Cardiac fibroblast (primary cell): ENCODE measurements around the gene USP2.

Source experiments
- DNase-seq, 2 donors: peaks; one replicate each; pipeline versions ENCODE4 v3.0.0 to v3.0.0-alpha.2; 2010; ENCODE audit warnings: low read depth in 2 of 2
- H3K4me3 ChIP-seq, 2 donors: replicated peaks in 1 of 2; 1 replicate in 1 of 2; 2 replicates in 1 of 2; pipeline ENCODE4 v1.5.1; 2011; ENCODE audit warnings: low read depth in 2 of 2, low read length in 2 of 2, mild to moderate bottlenecking in 2 of 2, moderate library complexity in 1 of 2
- TF ChIP-seq, protein P1 (sequence below): IDR thresholded peaks from one replicate; pipeline ENCODE4 v1.5.1; 2011; ENCODE audit warnings: low read depth, mild to moderate bottlenecking, low read length, inconsistent platforms

USP2 gene

GRCh38 chr11:119381181-119381988, at the start of gene USP2:
Gene USP2, minus strand, starts transcription at chr11:119381690. Its CDS starts 8,210 bp downstream, at chr11:119373480.
- TF ChIP-seq, protein P1, sequence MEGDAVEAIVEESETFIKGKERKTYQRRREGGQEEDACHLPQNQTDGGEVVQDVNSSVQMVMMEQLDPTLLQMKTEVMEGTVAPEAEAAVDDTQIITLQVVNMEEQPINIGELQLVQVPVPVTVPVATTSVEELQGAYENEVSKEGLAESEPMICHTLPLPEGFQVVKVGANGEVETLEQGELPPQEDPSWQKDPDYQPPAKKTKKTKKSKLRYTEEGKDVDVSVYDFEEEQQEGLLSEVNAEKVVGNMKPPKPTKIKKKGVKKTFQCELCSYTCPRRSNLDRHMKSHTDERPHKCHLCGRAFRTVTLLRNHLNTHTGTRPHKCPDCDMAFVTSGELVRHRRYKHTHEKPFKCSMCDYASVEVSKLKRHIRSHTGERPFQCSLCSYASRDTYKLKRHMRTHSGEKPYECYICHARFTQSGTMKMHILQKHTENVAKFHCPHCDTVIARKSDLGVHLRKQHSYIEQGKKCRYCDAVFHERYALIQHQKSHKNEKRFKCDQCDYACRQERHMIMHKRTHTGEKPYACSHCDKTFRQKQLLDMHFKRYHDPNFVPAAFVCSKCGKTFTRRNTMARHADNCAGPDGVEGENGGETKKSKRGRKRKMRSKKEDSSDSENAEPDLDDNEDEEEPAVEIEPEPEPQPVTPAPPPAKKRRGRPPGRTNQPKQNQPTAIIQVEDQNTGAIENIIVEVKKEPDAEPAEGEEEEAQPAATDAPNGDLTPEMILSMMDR: peak; percentile 72
- peak; percentile 94 to 96 for DNase-seq
- peak within 1 kb of the TSS; percentile 52 to 54 for H3K4me3 ChIP-seq

GRCh38 chr11:119427279-119427678, 45.8 kb upstream of the USP2 start:
- peak; percentile 15 to 42 for DNase-seq
- no peak overlapping the region for H3K4me3 ChIP-seq
- TF ChIP-seq, protein P1: no peak

DNA sequence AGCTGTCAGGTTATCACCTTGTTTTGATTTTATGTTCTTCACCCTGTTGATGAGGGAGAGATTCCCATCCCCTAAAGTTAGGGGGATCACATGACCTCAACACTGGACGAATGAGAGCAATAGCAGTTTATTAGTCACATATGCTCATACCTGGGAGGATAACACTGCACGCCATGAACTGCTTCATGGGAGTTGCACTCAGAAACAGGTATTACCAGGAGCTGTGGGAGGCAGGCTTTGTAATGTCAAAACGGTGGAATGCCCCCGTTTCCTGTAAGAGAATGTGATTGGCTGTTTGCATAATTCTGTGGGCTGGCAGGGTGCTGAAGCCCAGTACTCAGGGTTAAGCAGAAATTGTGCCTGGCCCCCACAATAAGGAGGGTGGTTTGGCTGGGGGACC, 44.7 kb upstream of the USP2 start:
- TF ChIP-seq, protein P1: no peak
- no peak overlapping the region for H3K4me3 ChIP-seq
- DNase-seq: no peak

GRCh38 chr11:119424775-119425174, 43.3 kb upstream of the USP2 start:
- TF ChIP-seq, protein P1: no peak
- DNase-seq: no peak
- no peak overlapping the region for H3K4me3 ChIP-seq

- no peak for DNase-seq
These were observed 42.8 kb upstream of the USP2 start for GRCh38 chr11:119424276-119424675.

GRCh38 chr11:119423509-119424254, 42.2 kb upstream of the USP2 start:
- DNase-seq: no peak
- TF ChIP-seq, protein P1: no peak
- peak overlapping the region in 1 of 2 donors; percentile 72 for H3K4me3 ChIP-seq

More at GRCh38 chr11:119424276-119424675, 42.8 kb upstream of the USP2 start:
- no peak overlapping the region for H3K4me3 ChIP-seq
- TF ChIP-seq, protein P1: no peak
